Keratinocyte (primary cell): ENCODE results near the gene FAM170B. TPM values are rescaled to one million over a fixed set of nuclear protein-coding genes. Genes with fewer than 3 reads are reported as not detected.

ENCODE experiments used
- DNase-seq: peaks from one replicate; pipeline ENCODE4 v3.0.0-alpha.2; 2011; ENCODE audit warnings: low read depth, missing footprints, low spot score
- FAIRE-seq: peaks from 2 replicates; lab custom pipeline; 2011; peaks lifted over from hg19 to GRCh38; lab: Jason Lieb, UNC
- H2AFZ ChIP-seq: 2 replicates; pipeline ENCODE4 v1.6.0; 2012; ENCODE audit warnings: low read length, control low read depth, inconsistent platforms; ENCODE audit not compliant: control insufficient read depth
- H3K27ac ChIP-seq: 2 replicates; pipeline ENCODE4 v1.5.1; 2011; ENCODE audit warnings: low read length; ENCODE audit not compliant: control insufficient read depth, insufficient read depth
- H3K27me3 ChIP-seq: 3 replicates; pipeline ENCODE4 v1.6.0; 2011; ENCODE audit warnings: low read length; ENCODE audit not compliant: control insufficient read depth, insufficient read depth; ENCODE audit errors: extremely low read depth
- H3K36me3 ChIP-seq, 2 experiments: 2 replicates in 1 of 2; 3 replicates in 1 of 2; pipeline ENCODE4 v1.5.1; 2011; ENCODE audit warnings: low read length in 2 of 2, mild to moderate bottlenecking in 1 of 2; ENCODE audit not compliant: control insufficient read depth in 2 of 2, insufficient read depth in 2 of 2; ENCODE audit errors: extremely low read depth in 1 of 2
- H3K4me1 ChIP-seq: 3 replicates; pipeline ENCODE4 v1.5.1; 2011; ENCODE audit warnings: low read length; ENCODE audit not compliant: control insufficient read depth, insufficient read depth; ENCODE audit errors: extremely low read depth
- H3K4me2 ChIP-seq: 3 replicates; pipeline ENCODE4 v1.6.0; 2011; ENCODE audit warnings: low read depth, low read length; ENCODE audit not compliant: control insufficient read depth, insufficient read depth; ENCODE audit errors: extremely low read depth
- H3K4me3 ChIP-seq, 3 experiments: fragments of 200-600 bp in 1 of 3; sonication (generic) in 1 of 3; 2 replicates in 2 of 3; 3 replicates in 1 of 3; pipeline ENCODE4 v1.5.1; 2011 to 2016; ENCODE audit warnings: low read length in 3 of 3, mild to moderate bottlenecking in 3 of 3, control low read depth in 2 of 3, inconsistent platforms in 1 of 3, low read depth in 1 of 3, mixed read lengths in 1 of 3, mixed run types in 1 of 3, moderate library complexity in 1 of 3; ENCODE audit not compliant: control insufficient read depth in 2 of 3, insufficient read depth in 2 of 3; ENCODE audit errors: extremely low read depth in 1 of 3
- H3K79me2 ChIP-seq: 2 replicates; pipeline ENCODE4 v1.6.0; 2012; ENCODE audit warnings: low read length; ENCODE audit not compliant: control insufficient read depth, insufficient read depth
- H3K9ac ChIP-seq: 3 replicates; pipeline ENCODE4 v1.6.0; 2011; ENCODE audit warnings: low read length; ENCODE audit not compliant: control insufficient read depth, insufficient read depth; ENCODE audit errors: extremely low read depth
- H3K9me1 ChIP-seq: 3 replicates; pipeline ENCODE4 v1.6.0; 2011; ENCODE audit warnings: low read length; ENCODE audit not compliant: control insufficient read depth, insufficient read depth; ENCODE audit errors: extremely low read depth
- H3K9me3 ChIP-seq: 2 replicates; pipeline ENCODE4 v1.5.1; 2012; ENCODE audit warnings: low read depth, low read length; ENCODE audit not compliant: control insufficient read depth
- H4K20me1 ChIP-seq: 3 replicates; pipeline ENCODE4 v1.6.0; 2011; ENCODE audit warnings: low read length; ENCODE audit not compliant: control insufficient read depth, insufficient read depth; ENCODE audit errors: extremely low read depth
- CTCF ChIP-seq, 3 experiments: IDR thresholded peaks in 1 of 3; conservative IDR thresholded peaks in 1 of 3; optimal IDR thresholded peaks in 1 of 3; 2 replicates in 2 of 3; 3 replicates in 1 of 3; pipeline versions ENCODE3 to v1.5.1; 2011; ENCODE audit warnings: low read length in 3 of 3, mild to moderate bottlenecking in 3 of 3, moderate library complexity in 2 of 3, control low read depth in 1 of 3, inconsistent platforms in 1 of 3; ENCODE audit not compliant: insufficient read depth in 2 of 3; ENCODE audit errors: extremely low read depth in 1 of 3
- EZH2 ChIP-seq: IDR thresholded peaks from one replicate; pipeline ENCODE4 v1.6.1; 2012; ENCODE audit warnings: inconsistent platforms, mild to moderate bottlenecking, low read length, moderate library complexity
- dilution Hi-C: fragments of 300-500 bp; cut with MboI; formaldehyde crosslinking; loops from one replicate; pipeline ENCODE4 v1.7.0; 2020; ENCODE audit warnings: low sequenced_read_pairs; ENCODE audit not compliant: extremely low pct_ligation_motif_present
- polyA minus RNA-seq, 3 experiments: library from RNA; depleted of rRNA, polyadenylated mRNA; stranded (reverse); fragments of >200 nt; gene quantifications; 1 replicate in 1 of 3; 2 replicates in 1 of 3; 3 replicates in 1 of 3; pipeline ENCODE4 v1.2.3, GENCODE V29; 2011
- polyA plus RNA-seq, 5 experiments: library from polyadenylated mRNA; depleted of rRNA in 3 of 5; stranded (reverse) in 3 of 5; stranded (forward) in 1 of 5; unstranded in 1 of 5; fragments of >200 nt; gene quantifications; 1 replicate in 1 of 5; 2 replicates in 3 of 5; 3 replicates in 1 of 5; pipeline versions ENCODE4 v1.2.1 to v1.2.3, GENCODE V29; 2011 to 2012; ENCODE audit warnings: missing spikeins in 2 of 5, low read depth in 1 of 5, low replicate concordance in 1 of 5

The FAM170B gene
- not detected in 3 replicates for polyA plus RNA-seq
- polyA plus RNA-seq (2011; ENCODE audit: low read depth), result not detected
- polyA plus RNA-seq (2011; cell fraction: cytosol; rRNA removed), result not detected in 2 replicates
- polyA plus RNA-seq (2011; cell fraction: nucleus; rRNA removed), result not detected in 2 replicates
- polyA plus RNA-seq (2012; ENCODE audit: low replicate concordance), result not detected in 2 replicates
- not detected in 3 replicates for polyA minus RNA-seq
- not detected for polyA minus RNA-seq (2011; cell fraction: cytosol; rRNA and poly(A)+ RNA removed)
- not detected in 2 replicates for polyA minus RNA-seq (2011; cell fraction: nucleus; rRNA and poly(A)+ RNA removed)

DNA sequence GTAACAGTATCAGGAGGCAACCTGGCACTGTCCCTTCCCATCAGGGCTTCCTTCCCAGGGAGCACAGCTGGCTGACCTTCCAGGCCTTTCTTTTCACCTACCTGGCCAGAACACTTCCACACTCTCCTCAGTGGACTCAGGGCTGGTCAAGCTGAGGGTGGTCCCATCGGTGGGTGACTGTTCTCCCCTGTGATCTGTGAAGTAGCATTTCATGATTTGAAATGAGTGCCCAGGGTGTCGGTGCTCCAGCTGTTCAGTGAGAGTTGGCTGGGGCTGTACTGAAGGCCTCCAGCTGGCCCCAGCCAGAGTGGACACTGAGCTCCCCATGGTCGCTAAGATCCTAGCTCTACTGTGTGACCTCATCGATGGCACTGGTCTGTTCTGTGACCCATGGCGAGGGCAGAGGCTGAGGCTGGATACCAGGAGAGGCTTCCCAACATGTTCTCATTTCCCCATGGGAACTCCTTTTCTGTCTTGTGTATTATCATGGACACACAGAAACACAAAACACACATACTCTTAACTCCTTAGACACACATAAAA, at the start of gene FAM170B:
Gene FAM170B (minus strand): TSS at position 316 of the 543 bp plus-strand sequence. CDS start 103 bp downstream, at position 213.
- H4K20me1 ChIP-seq, result no peaks in the 10 kb centered on the region
- H2AFZ ChIP-seq, result no peak within 1 kb of the TSS
- H3K4me2 ChIP-seq, result no peak within 1 kb of the TSS
- DNase-seq (no peak), FAIRE-seq (no peak)
- H3K27ac ChIP-seq, result no peak within 1 kb of the TSS
- no peak within 1 kb of the TSS for H3K4me3 ChIP-seq
- no peaks in the 10 kb centered on the region for H3K9me1 ChIP-seq
- TF ChIP-seq EZH2 (no peak), CTCF (optimal IDR thresholded peaks at IDR 0.05 in 1 of 3, IDR thresholded peaks at IDR 0.05 in 1 of 3, conservative IDR thresholded peaks at IDR 0.05 in 1 of 3; ENCODE audit: extremely low read depth in 1 of 3, insufficient read depth in 2 of 3, low read length in 3 of 3) (no peak)
- H3K27me3 ChIP-seq, result no peaks in the 10 kb centered on the region
- no peaks in the 10 kb centered on the region for H3K4me1 ChIP-seq
- no peak within 1 kb of the TSS for H3K9ac ChIP-seq
- H3K36me3 ChIP-seq, result no peaks in the 10 kb centered on the region
- dilution Hi-C loops, result no loop called here
- H3K79me2 ChIP-seq, result no peaks in the 10 kb centered on the region
- no peaks in the 10 kb centered on the region for H3K9me3 ChIP-seq

DNA sequence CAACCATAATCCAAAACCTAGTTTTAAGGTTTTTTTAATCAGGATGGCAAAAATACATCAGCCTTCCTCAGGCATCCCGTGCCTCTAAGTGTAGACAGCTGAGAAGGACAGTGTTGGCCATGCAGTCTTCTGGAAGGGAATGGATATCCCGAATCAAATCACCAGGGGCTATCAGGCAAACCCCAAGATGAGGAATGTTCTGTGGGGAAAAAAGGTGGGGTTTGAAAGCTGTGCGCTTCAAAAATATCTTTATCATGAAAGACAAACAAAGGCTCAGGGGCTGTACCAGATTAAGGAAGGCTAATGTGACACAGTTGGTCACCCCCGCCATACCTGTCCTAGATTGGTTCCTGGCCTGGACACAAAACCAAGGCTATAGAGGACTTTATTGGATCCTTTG, 49.0 kb upstream of the FAM170B start:
- Histone ChIP-seq H3K36me3 (no peaks in the 10 kb centered on the region), H3K9me3 (no peaks in the 10 kb centered on the region), H3K9ac (no peak overlapping the region), H3K79me2 (no peaks in the 10 kb centered on the region), H2AFZ (no peak overlapping the region), H3K4me3 (no peak overlapping the region), H3K27me3 (peaks cover 4% of the 10 kb centered on the region), H3K27ac (no peak overlapping the region), H4K20me1 (no peaks in the 10 kb centered on the region), H3K9me1 (no peaks in the 10 kb centered on the region), H3K4me2 (no peak overlapping the region), H3K4me1 (no peaks in the 10 kb centered on the region)
- dilution Hi-C loops, result no loop called here
- DNase-seq, result no peak
- TF ChIP-seq EZH2 (no peak), CTCF (optimal IDR thresholded peaks at IDR 0.05 in 1 of 3, IDR thresholded peaks at IDR 0.05 in 1 of 3, conservative IDR thresholded peaks at IDR 0.05 in 1 of 3; ENCODE audit: extremely low read depth in 1 of 3, insufficient read depth in 2 of 3, low read length in 3 of 3) (no peak)
- no peak for FAIRE-seq
